ENCODE measurements around the gene RNF225.

- TF ChIP-seq CTCF (IDR thresholded peaks at IDR 0.05), result no peak
- no peak for TF ChIP-seq POLR2A (IDR thresholded peaks at IDR 0.05)
- no peak for TF ChIP-seq POLR2AphosphoS5 (IDR thresholded peaks at IDR 0.05; ENCODE audit: insufficient read depth in 1 of 2, low read depth in 1 of 2)
Measured at GRCh38 chr19:58382997-58383603, 12.4 kb upstream of the RNF225 start.
